GM03348 (cell line): ENCODE data around the gene MINDY4.

Experiments
- DNase-seq: peaks from one replicate; pipeline ENCODE4 v3.0.0; 2012; ENCODE audit warnings: low spot score

The MINDY4 gene

DNA sequence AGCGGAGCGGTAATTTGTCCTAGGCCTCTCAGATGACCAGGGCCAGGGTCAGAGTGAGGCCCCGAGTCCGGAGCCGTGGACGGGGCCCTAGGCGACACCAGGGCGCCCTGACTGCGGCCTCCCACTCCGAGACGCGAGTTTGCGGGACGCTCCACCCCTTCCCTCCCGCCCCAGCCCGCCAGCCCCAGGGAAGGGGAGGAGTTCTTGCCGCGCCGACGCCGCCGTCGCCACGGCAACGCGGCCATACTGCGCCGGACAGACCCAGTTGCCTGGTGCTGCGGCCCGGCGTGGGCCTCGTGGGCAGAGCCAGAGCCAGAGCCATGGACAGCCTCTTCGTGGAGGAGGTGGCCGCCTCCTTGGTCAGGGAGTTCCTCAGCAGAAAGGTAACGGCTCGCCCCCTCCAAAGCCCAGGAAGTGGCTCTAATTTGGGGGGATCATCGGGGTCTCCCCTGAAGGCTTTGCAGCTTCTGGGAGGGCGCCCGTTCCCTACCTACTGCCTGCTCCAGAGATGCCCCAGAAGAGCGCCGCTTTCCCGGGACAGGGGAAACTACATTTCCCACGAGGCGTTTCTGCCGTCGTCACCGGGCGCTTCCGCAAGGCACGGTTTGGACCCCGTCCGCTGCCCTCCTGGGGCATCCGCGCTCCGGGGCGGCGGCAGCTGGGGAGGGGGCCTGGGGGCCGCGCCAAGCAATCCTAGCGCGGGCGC is at the start of gene MINDY4:
Gene MINDY4 (plus strand): TSS at position 244 of the 706 bp plus-strand sequence. CDS start 77 bp downstream, at position 321.
- peak; percentile 96 for DNase-seq

DNA sequence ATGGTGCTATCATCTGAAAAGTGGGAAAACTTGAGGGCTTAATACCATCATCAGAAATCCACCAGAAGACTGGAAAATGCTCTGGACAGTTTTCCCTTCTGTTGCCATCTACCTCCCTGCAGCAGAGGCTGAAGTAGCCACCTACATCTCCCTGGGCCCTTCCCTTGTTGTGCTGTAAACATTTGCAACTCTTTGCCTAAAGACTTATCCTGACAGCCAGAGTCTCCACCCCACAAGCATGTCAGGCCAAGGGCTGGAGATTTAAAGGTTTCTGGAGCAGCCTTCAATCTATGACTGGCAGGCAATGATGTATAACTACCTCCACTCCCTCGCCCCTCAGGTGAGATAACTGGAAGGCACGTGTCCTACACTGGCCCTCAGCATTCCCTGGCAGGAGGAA is 49.0 kb upstream of the MINDY4 start:
- no peak for DNase-seq

DNA sequence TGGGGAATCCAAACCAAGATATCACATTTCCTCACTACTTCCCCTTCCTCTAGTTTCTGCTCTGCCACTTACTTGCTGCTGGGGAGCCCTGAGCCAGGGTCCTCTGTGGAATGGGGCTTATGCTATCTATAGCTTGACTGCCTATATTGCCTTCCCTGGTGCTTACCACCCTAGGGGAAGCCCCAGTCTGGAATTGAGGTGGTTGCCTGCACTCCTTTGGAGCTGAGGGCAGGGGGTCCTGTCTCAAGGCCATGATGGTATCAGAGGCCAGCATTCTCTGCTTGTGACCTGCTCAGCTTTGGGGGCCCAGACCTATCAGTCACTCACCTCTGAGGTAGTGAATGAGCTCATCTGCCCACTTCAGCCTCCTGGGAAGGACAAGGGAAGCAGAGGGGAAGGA is 48.5 kb upstream of the MINDY4 start:
- no peak for DNase-seq

DNA sequence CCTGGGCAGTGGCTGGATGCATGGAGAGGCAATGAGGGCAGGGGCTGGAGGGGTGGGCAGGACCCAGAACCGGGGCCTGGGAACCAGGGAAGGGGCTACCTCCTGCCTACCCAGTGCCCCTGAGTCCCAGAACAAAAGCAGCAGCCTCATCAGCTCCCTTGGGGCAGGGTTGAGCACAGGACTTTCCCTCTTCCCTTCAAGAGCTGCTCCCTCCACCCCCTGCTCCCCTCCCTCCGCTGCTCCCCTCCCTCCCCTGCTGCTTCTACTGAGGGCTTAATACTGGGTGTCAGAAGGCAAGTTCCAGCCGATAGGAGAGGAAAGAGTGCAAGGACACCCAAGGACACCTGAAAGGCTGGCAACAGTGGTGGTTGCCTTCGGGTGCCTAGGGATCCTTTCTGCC is 47.4 kb upstream of the MINDY4 start:
- no peak for DNase-seq

DNA sequence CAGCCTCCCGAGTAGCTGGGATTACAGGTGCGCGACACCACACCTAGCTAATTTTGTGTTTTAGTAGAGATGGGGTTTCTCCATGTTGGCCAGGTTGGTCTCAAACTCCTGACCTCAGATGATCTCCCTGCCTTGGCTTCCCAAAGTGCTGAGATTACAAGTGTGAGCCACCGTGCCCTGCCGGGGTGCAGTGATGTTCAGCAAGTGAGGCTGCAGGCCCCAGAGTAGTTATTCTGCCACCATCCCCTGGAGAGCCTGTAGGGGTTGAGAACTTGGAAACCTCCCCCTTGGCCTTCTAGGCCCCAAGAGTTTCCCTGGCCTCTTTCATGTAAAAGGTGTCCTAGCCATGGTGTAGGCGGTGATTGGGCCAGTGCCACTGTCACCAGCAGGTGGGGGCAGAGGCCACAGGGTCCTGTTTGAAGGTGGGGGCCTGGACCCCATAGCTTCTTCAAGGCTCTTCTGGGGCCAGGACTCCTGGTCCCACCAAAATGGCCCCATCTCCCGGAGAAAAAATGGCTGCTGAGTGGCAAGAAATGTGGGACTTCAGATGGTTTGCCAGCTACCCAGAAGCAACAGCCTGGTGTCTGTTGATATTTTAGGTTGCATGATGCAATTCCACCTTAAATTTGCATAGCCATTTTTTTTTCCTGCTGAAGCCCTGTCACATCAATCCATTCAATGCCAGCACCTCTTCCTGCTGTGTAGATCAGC is 44.8 kb upstream of the MINDY4 start:
- DNase-seq, result no peak

DNA sequence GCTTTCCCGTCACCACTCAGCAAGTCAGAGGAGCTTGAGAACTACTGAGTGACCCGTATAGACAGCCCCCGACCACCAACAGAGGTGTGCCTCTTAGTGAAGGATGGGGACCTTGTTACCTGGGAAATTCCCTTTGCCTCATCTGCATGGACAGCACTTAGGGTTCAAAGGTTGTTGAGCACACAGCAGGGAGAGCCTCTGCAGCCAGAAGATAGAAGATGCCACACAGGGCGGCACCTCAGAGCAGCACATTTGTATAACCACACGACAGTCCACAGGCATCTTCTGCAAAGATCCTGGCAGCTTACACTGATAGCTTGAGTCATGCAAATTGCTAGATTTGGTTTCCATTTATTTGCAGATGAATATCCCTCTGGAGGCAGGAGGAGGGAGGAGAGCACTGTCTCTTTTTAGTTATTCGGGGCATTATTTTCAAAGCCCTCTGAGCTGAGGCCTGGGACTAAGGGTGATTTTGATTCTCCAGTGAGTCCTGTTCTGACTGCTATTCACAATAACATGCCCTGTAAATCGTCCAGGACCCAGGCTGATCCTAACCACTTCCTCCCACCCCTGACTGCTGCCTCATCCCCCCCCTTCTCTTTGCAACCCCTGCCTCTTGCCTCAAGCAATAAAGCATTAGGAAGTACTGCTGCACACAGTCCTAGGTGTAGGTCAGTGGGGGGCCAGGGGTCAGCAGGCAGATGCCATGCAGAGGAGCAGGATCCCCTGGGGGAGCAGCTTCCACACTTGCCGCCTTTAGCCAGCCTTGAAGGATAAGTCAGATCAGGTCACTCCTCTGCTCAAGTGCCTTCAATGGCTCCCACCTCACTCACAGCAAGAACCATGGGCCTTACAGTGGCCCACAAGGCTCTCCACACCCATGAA is 43.9 kb upstream of the MINDY4 start:
- peak; percentile 66 for DNase-seq

DNA sequence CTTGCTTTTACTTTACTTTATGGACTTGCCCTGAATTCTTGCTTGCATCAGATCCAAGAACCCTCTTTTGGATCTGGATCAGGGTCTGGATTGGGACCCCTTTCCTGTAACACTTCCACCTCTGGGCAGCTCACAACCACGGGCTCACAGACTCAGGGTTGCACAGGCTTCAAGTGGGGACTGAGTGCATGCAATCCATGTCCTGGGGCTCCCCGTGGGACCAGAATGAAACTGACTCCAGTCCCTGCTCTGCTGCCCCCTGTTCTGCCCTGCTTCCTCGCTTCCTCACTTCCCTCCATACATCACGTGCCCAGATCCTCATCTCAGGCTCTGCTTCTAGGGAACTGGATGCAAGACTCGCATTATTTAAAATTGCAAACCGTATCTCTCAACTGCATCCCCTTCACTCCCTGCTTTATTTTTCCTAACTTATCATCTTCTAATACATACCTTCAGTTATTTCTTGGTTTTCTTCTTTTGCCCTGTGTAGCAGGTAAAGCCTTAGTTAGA is 42.6 kb upstream of the MINDY4 start:
- DNase-seq, result no peak

DNA sequence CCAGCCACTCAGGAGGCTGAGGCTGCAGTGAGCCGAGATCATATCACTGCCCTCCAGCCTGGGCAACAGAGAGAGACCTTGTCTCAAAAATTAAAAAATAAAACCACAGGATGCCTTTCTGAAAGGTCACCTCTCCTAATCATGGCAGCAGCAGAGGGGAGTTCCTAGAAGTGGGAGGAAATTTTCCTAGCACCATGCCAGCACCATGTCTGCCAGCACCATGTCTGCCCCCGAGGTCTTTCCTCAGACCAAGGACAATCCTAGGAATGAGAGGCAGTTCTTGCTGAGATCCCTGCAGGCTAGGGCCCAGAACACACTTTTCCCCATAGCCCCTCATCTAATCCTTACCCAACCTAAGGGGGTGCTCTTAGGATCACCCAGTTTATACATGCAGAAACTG is 41.6 kb upstream of the MINDY4 start:
- DNase-seq, result no peak

DNA sequence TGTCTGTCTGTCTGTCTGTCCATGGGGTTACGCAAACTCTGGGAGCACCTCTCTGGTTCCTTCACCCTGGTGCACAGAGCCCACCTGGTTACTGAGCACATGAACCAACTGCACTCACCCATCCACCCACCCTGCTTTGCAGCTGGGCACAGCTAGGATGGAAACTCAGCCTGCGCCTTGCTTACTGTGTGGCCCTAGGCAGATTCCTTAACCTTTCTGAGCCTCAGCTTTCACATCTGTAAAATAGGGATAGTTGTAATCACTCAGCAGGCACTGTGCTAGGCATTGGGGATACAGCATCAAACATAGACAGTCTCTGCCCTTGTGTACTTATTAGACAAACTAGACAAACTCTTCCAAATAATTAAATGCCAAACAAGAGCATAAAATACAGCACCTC is 41.1 kb upstream of the MINDY4 start:
- DNase-seq, result no peak

DNA sequence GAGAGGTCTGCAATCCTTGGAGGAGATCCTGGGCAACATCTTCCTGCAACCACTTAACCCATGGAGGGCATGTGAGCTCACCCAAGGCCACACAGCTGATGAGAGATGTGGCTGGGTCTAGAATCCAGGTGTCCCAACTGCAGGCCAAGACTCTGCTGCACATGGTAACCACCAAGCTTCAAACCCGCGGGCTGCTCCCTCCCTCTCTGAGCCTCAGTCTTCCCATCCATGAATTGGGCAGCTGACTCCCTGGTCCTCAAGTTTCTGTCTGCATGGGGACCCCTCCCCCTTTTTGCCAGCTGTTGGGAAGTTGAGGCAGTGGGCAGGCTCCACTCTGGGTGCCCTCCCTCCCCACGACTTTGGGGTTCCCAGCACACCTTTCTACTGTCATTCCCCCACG is 40.2 kb upstream of the MINDY4 start:
- DNase-seq, result no peak

DNA sequence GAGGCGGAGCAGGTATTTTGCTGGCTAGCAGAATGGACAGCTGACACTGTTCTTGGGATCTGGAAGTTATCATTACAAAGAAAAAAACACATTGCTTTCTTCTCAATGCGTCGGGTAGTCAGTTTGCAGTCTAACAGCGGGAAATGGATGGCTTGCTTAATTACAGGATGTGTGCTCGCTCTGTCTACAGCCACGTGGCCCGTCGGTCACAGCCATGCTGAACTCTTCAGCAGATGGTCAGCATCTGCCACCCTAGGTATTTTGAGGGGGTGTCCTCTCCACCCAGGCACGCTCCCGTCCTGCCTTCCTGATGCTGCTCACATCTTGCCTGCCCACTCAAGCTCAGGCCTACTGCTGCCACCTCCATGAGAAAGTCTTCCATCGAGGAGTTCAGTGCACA is 39.6 kb upstream of the MINDY4 start:
- no peak for DNase-seq

DNA sequence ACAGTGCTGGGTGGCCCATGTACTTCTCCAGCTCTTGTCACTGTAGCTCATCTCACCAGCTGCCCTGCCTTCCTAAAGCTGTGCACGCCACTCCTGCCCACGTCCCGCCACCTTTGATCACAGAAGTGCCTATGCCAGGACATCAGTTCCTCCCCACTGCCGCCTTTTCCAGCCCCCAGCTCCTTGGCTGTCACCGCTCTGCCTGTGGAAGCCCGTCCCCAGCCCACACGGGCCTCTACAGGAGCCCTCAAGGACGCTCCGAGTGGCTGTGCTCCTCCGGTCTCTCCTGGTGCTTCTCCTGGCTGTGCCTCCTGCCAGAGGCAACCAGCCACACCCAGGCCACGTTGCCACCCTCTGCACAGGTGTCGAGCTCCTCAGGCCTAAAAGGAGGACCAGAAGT is 38.6 kb upstream of the MINDY4 start:
- DNase-seq, result no peak

DNA sequence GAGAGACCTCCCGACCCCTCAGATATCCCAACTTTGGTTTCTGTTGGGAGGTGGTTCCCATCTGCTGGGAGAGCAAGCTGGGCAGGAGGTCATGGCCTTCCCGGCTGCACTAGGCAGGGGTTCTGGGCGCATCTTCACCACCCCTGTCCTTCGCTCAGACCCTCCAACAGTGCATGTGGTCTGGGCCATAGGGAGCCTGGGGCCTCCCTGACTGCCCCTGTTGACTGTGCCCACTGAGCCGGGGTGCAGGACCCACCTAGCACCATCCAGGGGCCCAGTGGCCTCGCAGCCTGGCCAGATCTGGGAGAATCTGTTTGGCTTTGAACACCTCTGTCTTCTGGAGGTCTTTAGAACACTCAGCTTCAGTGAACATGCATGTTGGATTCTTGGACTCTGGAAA is 38.0 kb upstream of the MINDY4 start:
- DNase-seq, result no peak

DNA sequence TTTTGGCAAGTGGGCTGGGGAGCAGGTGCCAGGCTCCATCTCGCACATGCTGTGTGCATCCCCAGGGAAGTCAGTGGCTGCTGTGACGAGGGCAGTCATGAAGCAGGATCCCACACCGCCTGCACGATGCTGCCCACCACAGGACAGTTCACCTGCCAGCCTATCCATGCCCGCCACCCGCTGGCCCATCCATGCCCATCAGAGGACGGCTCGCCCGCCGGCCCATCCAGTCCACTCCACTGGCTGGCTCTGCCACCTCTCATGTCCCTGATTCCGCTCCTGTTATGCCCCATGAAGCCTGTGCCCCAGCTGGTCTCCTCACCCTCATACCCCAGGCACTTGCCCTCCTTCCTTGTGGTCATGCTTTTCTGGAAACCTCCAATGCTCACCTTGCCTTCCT is 37.5 kb upstream of the MINDY4 start:
- DNase-seq, result no peak

DNA sequence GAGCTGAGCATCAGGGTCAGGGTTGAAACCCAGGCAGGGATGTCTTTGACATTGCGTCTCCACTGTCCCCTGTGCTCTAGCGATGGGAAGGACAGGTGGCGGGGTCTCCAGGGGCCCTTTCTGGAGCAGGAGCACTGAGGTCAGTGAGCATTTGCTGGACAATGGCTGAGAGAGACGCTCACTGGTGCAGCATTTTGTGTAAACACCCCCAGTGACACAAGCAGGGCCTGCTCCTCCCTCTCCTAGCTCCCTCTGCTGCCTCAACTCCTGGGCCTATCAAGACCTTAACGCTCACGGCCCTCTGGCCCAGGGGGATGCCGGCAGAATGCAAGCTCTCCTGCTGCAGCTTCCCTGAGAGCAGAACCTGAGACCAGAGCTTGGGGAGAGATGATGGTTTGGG is 36.7 kb upstream of the MINDY4 start:
- no peak for DNase-seq

DNA sequence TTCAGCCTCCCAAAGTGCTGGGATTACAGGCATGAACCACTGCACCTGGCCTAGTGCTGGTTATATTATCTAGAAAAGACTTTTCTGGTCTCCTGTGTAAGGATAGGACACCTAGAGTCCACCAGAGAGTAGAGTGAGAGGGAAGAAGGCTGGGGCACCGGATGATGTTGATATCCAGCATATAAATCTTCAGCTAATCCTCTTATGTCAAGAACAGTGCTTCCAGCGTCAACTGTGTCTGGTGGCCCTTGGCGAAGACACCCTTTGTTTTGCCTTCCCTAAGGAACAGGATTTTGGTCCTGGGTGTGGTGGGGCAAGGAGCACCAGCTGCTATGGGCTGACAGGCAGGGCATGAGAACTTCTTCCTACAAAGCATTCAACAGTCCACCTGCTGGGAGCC is 35.6 kb upstream of the MINDY4 start:
- DNase-seq, result no peak

DNA sequence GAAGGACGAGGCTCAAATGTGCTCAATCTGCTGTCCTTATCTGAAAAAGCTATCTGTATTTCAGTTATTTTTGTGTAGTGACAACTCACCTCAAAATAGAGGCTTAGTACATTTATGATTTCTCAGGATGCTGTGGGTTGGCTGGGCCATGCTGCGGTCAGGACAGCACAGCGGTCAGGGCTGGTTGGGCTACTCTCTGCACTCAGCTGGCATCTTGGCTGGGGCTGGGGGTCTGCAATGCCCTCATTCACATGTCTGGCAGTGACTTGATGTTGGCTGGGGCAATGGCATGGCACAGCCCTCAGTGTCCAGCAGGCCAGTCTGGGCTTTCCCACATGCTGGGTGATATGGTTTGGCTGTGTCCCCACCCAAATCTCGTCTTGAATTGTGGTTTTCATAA is 34.9 kb upstream of the MINDY4 start:
- DNase-seq, result no peak

DNA sequence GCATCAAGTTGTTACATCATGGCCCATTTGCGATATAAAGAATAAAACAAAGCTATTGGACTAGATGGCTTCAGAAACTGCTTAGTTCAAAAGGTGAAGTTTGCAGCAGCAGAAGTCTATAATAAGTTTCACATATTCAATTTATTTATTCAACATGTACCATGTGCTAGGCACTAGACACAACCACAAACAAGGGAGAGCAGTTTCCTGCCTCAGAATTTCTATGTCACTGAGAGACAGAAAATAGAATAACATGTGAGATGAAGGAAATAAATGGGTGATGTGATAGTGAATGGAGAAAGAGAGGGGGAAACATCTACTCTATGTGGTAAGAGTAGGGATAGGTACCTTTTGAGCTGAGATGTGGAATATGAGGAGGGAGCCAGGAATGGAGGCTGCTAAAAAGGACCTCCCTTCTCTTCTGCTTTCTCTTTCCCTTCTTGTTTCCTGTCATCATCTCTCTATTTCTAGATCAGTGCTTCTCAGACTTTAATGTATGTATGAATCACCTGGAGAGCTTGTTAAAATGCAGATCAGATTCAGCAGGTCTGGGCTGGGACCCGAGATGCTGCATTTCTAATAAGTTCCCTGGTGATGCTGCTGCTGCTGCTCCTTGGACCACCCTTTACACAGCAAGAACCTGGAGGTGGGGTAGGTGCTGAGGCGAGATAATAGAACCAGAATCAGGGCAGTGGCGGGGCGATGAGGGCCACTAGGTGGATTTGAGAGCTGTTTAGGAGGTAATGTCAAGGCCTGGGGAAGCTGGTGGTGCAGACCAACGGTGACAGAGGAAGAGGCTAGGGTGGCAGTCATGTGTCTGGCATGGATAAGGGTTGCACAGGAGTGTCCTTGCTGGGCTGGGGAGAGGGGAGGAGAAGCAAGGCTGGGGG is 32.9 kb upstream of the MINDY4 start:
- DNase-seq, result no peak

DNA sequence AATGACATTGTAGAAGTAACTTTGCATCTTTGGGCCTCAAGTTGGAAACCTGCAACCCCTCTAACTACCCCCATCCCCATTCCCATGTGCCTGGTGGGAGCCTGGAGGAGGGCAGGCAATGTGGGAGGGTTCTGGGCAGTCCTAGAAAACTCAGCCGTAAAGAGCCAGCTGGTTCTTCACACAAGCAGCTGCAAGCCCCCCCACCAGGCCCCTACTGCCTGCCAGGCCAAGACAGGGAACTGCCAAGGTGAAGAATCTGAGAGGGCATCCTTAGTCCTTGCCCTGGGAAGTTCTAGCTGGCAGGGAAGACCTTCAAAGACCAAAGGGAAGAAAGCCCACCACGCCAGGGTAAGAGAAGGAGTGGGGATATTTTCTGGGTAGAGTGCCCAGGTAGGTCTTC is 31.5 kb upstream of the MINDY4 start:
- no peak for DNase-seq

DNA sequence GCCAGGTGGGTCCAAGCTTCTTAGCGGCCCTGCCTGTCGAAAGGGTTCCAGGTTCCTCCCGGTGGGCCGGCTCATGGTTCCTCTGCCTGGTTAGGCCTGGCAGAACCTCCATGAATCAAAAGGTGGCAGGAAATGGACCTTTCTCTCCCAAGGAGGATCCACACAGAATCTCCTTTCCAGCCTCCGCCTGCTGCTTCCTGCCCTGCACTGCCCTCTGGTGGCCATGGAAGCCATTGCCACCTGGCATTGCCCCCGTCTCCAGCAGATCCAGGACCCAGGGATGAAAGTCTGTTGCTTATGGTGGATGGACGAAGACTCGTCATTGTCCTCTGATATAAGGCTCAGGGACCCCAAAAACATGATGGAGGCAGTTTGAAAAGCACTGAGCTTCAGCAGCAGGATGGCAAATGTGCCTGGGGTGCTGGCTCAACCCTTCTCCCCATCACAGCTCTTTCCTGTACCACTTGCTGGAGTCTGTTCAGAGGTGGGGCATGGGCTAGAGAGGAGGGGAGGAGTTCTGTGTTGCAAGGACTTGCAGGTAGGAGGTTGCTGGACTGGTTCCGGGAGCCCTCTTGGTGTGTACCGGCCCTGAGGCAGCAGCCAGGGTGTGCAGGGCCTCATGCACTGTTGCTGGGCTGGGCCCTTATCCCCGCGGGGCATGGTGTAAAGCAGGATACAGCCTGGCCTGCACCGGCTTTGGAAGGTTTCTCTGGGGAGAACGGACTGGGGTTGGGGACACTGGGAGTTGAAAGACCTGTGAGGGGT is 30.6 kb upstream of the MINDY4 start:
- peak; percentile 94 for DNase-seq

DNA sequence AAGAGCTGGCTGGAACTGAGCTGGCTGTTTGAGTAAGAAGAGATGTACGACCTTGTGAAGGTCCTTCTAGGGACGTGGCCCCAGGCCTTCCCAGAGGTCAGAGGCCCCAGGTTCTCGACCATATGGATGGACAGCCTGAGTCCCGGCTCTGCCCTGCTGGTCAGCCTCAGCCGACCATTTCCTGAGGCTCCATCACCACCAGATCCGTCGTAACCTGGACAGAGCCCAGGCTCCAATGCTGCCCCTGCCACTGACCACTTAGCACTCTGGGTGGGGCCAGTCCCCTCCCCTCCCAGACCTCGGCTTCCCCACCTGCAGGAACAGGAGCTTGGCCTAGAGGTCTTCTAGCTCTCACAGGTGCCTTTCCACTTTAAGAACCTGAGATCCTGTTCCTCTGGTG is 29.9 kb upstream of the MINDY4 start:
- no peak for DNase-seq
